ENCODE measurements around the gene KIAA0825.

KIAA0825 gene

GRCh38 chr5:94463739-94464138 is 154.7 kb downstream of the KIAA0825 start:
- H3K4me3 ChIP-seq (ENCODE audit: low read length) = no peak overlapping the region
- no peak for DNase-seq (ENCODE audit: low read depth, low spot score)

GRCh38 chr5:94461131-94461530 is 157.3 kb downstream of the KIAA0825 start:
- DNase-seq (ENCODE audit: low read depth, low spot score) = no peak
- no peak overlapping the region for H3K4me3 ChIP-seq (ENCODE audit: low read length)

- no peak for DNase-seq (ENCODE audit: low read depth, low spot score)
- no peak overlapping the region for H3K4me3 ChIP-seq (ENCODE audit: low read length)
Observed at GRCh38 chr5:94459915-94460314, 158.5 kb downstream of the KIAA0825 start.

- no peak for DNase-seq (ENCODE audit: low read depth, low spot score)
- no peak overlapping the region for H3K4me3 ChIP-seq (ENCODE audit: low read length)
Observed at GRCh38 chr5:94457788-94458187, 160.6 kb downstream of the KIAA0825 start.

GRCh38 chr5:94445726-94446125 is 172.7 kb downstream of the KIAA0825 start:
- H3K4me3 ChIP-seq (ENCODE audit: low read length) = no peak overlapping the region
- no peak for DNase-seq (ENCODE audit: low read depth, low spot score)

- no peak for DNase-seq (ENCODE audit: low read depth, low spot score)
- H3K4me3 ChIP-seq (ENCODE audit: low read length) = no peak overlapping the region
Observed at GRCh38 chr5:94442991-94443390, 175.4 kb downstream of the KIAA0825 start.

GRCh38 chr5:94442076-94442475 is 176.3 kb downstream of the KIAA0825 start:
- DNase-seq (ENCODE audit: low read depth, low spot score) = no peak
- no peak overlapping the region for H3K4me3 ChIP-seq (ENCODE audit: low read length)

GRCh38 chr5:94440015-94440414 is 178.4 kb downstream of the KIAA0825 start:
- DNase-seq (ENCODE audit: low read depth, low spot score) = no peak

GRCh38 chr5:94433397-94434163 is 184.8 kb downstream of the KIAA0825 start:
- no peak for DNase-seq (ENCODE audit: low read depth, low spot score)

More at GRCh38 chr5:94440015-94440414, 178.4 kb downstream of the KIAA0825 start:
- H3K4me3 ChIP-seq (ENCODE audit: low read length) = no peak overlapping the region

GRCh38 chr5:94432499-94432898 is 185.9 kb downstream of the KIAA0825 start:
- H3K4me3 ChIP-seq (ENCODE audit: low read length) = no peak overlapping the region
- no peak for DNase-seq (ENCODE audit: low read depth, low spot score)

More at GRCh38 chr5:94433397-94434163, 184.8 kb downstream of the KIAA0825 start:
- no peak overlapping the region for H3K4me3 ChIP-seq (ENCODE audit: low read length)

- no peak for DNase-seq (ENCODE audit: low read depth, low spot score)
- H3K4me3 ChIP-seq (ENCODE audit: low read length) = no peak overlapping the region
Observed at GRCh38 chr5:94431696-94432095, 186.7 kb downstream of the KIAA0825 start.

GRCh38 chr5:94429566-94429965 is 188.8 kb downstream of the KIAA0825 start:
- no peak overlapping the region for H3K4me3 ChIP-seq (ENCODE audit: low read length)
- DNase-seq (ENCODE audit: low read depth, low spot score) = no peak

- H3K4me3 ChIP-seq (ENCODE audit: low read length) = no peak overlapping the region
- no peak for DNase-seq (ENCODE audit: low read depth, low spot score)
Observed at GRCh38 chr5:94425396-94425795, 193.0 kb downstream of the KIAA0825 start.

- no peak for DNase-seq (ENCODE audit: low read depth, low spot score)
- no peak overlapping the region for H3K4me3 ChIP-seq (ENCODE audit: low read length)
Observed at GRCh38 chr5:94423411-94423810, 195.0 kb downstream of the KIAA0825 start.

GRCh38 chr5:94422812-94423211 is 195.6 kb downstream of the KIAA0825 start:
- no peak overlapping the region for H3K4me3 ChIP-seq (ENCODE audit: low read length)
- DNase-seq (ENCODE audit: low read depth, low spot score) = no peak

GRCh38 chr5:94420885-94421284 is 197.5 kb downstream of the KIAA0825 start:
- no peak overlapping the region for H3K4me3 ChIP-seq (ENCODE audit: low read length)
- no peak for DNase-seq (ENCODE audit: low read depth, low spot score)

- no peak for DNase-seq (ENCODE audit: low read depth, low spot score)
- H3K4me3 ChIP-seq (ENCODE audit: low read length) = no peak overlapping the region
Observed at GRCh38 chr5:94415798-94416197, 202.6 kb downstream of the KIAA0825 start.

- DNase-seq (ENCODE audit: low read depth, low spot score) = no peak
- H3K4me3 ChIP-seq (ENCODE audit: low read length) = no peak overlapping the region
Observed at GRCh38 chr5:94409440-94409839, 209.0 kb downstream of the KIAA0825 start.

GRCh38 chr5:94407023-94407422 is 211.4 kb downstream of the KIAA0825 start:
- H3K4me3 ChIP-seq (ENCODE audit: low read length) = no peak overlapping the region
- no peak for DNase-seq (ENCODE audit: low read depth, low spot score)

- DNase-seq (ENCODE audit: low read depth, low spot score) = no peak
- no peak overlapping the region for H3K4me3 ChIP-seq (ENCODE audit: low read length)
Observed at GRCh38 chr5:94403483-94403882, 214.9 kb downstream of the KIAA0825 start.

- DNase-seq (ENCODE audit: low read depth, low spot score) = no peak
- no peak overlapping the region for H3K4me3 ChIP-seq (ENCODE audit: low read length)
Observed at GRCh38 chr5:94402096-94402495, 216.3 kb downstream of the KIAA0825 start.

All from Jurkat, Clone E6-1 (cell line).